Trophoblast cell (in vitro differentiated cells and primary cell): ENCODE measurements around the gene CFAP107.

ENCODE experiments used
- DNase-seq, 2 donors: peaks; one replicate each; pipeline ENCODE4 v3.0.0-alpha.2; 2016
- H2AFZ ChIP-seq: 2 replicates; pipeline ENCODE4 v1.6.1; 2013; ENCODE audit warnings: low read length, moderate library complexity, mild to moderate bottlenecking; ENCODE audit not compliant: insufficient read depth, poor library complexity
- H2AK5ac ChIP-seq: 2 replicates; pipeline ENCODE4 v1.6.1; 2013; ENCODE audit warnings: mild to moderate bottlenecking, low read length
- H2BK120ac ChIP-seq: 2 replicates; pipeline ENCODE4 v1.6.1; 2013; ENCODE audit warnings: low read length, mild to moderate bottlenecking, moderate library complexity; ENCODE audit not compliant: insufficient read depth, poor library complexity
- H2BK12ac ChIP-seq: 2 replicates; pipeline ENCODE4 v1.6.1; 2013; ENCODE audit warnings: mild to moderate bottlenecking, low read length, moderate library complexity
- H2BK5ac ChIP-seq: 2 replicates; pipeline ENCODE4 v1.6.1; 2013; ENCODE audit warnings: low read length, low read depth, moderate library complexity, mild to moderate bottlenecking; ENCODE audit not compliant: poor library complexity
- H3K14ac ChIP-seq: 2 replicates; pipeline ENCODE4 v1.6.1; 2013; ENCODE audit warnings: mild to moderate bottlenecking, low read length
- H3K18ac ChIP-seq: 2 replicates; pipeline ENCODE4 v1.6.1; 2013; ENCODE audit warnings: mild to moderate bottlenecking, low read length
- H3K23ac ChIP-seq: 2 replicates; pipeline ENCODE4 v1.6.1; 2013; ENCODE audit warnings: low read length
- H3K27ac ChIP-seq: 2 replicates; pipeline ENCODE4 v1.5.1; 2013; ENCODE audit warnings: low read depth, mild to moderate bottlenecking, inconsistent platforms, low read length, moderate library complexity
- H3K27me3 ChIP-seq: 2 replicates; pipeline ENCODE4 v1.6.1; 2013; ENCODE audit warnings: inconsistent platforms, mild to moderate bottlenecking, low read length, moderate library complexity; ENCODE audit not compliant: insufficient read depth
- H3K36me3 ChIP-seq, 2 experiments: 1 replicate in 1 of 2; 2 replicates in 1 of 2; pipeline ENCODE4 v1.6.1; 2013; ENCODE audit warnings: low read length in 2 of 2, mild to moderate bottlenecking in 2 of 2, moderate library complexity in 1 of 2; ENCODE audit not compliant: insufficient read depth in 2 of 2, control insufficient read depth in 1 of 2
- H3K4ac ChIP-seq: 2 replicates; pipeline ENCODE4 v1.6.1; 2013; ENCODE audit warnings: low read depth, mild to moderate bottlenecking, low read length, moderate library complexity
- H3K4me1 ChIP-seq, 2 experiments: 1 replicate in 1 of 2; 2 replicates in 1 of 2; pipeline ENCODE4 v1.6.1; 2013; ENCODE audit warnings: low read length in 2 of 2, mild to moderate bottlenecking in 2 of 2, moderate library complexity in 1 of 2; ENCODE audit not compliant: insufficient read depth in 2 of 2, control insufficient read depth in 1 of 2
- H3K4me2 ChIP-seq: 2 replicates; pipeline ENCODE4 v1.6.1; 2013; ENCODE audit warnings: inconsistent platforms, mild to moderate bottlenecking, low read length, moderate library complexity
- H3K4me3 ChIP-seq: 2 replicates; pipeline ENCODE4 v1.5.1; 2013; ENCODE audit warnings: mild to moderate bottlenecking, low read depth, low read length, inconsistent platforms
- H3K79me1 ChIP-seq: one replicate; pipeline ENCODE4 v1.6.1; 2013; ENCODE audit warnings: low read length
- H3K79me2 ChIP-seq: 2 replicates; pipeline ENCODE4 v1.6.1; 2013; ENCODE audit warnings: low read length, mild to moderate bottlenecking; ENCODE audit not compliant: control insufficient read depth, insufficient read depth, poor library complexity
- H3K9ac ChIP-seq: 2 replicates; pipeline ENCODE4 v1.6.1; 2013; ENCODE audit warnings: mild to moderate bottlenecking, low read length
- H3K9me3 ChIP-seq: 2 replicates; pipeline ENCODE4 v1.6.1; 2013; ENCODE audit warnings: low read depth, mild to moderate bottlenecking, control low read depth, inconsistent platforms, low read length; ENCODE audit not compliant: insufficient read depth
- H4K12ac ChIP-seq: 2 replicates; pipeline ENCODE4 v1.6.1; 2013; ENCODE audit warnings: low read depth, mild to moderate bottlenecking, low read length, moderate library complexity
- H4K8ac ChIP-seq: 2 replicates; pipeline ENCODE4 v1.6.1; 2013; ENCODE audit warnings: low read depth, mild to moderate bottlenecking, low read length, moderate library complexity
- H4K91ac ChIP-seq: one replicate; pipeline ENCODE4 v1.6.1; 2013; ENCODE audit warnings: low read depth, mild to moderate bottlenecking, low read length, moderate library complexity
- WGBS: extraction: QIAGEN DNeasy Blood & Tissue Kit; methylation state at CpG from one replicate; pipeline ENCODE4 v1.1.7; 2013; ENCODE audit warnings: missing lambda C conversion rate; ENCODE audit not compliant: insufficient read length, insufficient coverage; ENCODE audit errors: extremely low coverage; 5-methylcytosine and 5-hydroxymethylcytosine counted together

CFAP107 gene

DNA sequence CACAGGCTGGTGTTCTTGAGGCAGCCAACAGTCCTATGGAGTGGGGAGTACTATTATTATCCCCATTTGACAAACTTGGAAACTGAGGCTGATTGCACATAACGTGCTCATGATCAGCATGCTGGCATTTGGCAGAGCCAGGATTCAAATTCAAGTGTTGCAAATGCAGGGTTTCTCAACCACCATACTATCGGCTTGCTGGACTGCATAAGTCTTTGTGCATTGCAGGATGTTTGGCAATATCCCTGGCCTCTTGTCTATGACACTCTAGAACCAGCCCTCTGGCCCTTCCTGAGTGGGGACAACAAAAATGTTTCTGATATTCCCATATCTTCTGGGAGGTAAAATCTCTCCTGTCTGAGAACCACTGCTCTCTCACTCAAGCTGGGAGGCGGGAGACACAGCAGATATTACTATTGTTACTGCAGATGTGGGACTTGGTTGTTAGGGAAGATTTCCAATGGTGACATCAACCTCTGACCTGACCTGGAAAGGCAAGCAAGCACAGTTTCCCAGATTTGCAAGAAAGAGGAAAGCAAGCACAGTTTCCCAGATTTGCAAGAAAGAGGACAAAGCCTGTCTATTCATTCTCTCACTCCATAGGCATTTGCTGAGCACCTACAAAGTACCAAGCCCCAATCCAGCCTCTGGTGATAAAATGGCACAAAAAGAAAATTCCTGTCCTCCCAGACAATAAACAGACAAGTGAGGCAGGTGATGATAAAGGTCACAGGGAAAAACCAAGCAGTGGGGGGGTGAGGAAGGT lies 31.1 kb upstream of the CFAP107 start:
- no peak overlapping the region for H3K23ac ChIP-seq
- peaks cover 12% of the 10 kb centered on the region for H3K79me1 ChIP-seq
- no peak overlapping the region for H3K14ac ChIP-seq
- peaks cover 20 to 37% of the 10 kb centered on the region in 2 experiments for H3K4me1 ChIP-seq
- peak overlapping the region; percentile 52 for H2BK120ac ChIP-seq
- no peak overlapping the region for H4K12ac ChIP-seq
- H4K8ac ChIP-seq: no peak overlapping the region
- peak overlapping the region; percentile 11 for H4K91ac ChIP-seq
- peak overlapping the region; percentile 60 for H2BK5ac ChIP-seq
- peak overlapping the region; percentile 38 for H3K27ac ChIP-seq
- peak overlapping the region; percentile 32 for H2BK12ac ChIP-seq
- H3K9ac ChIP-seq: no peak overlapping the region
- no peaks in the 10 kb centered on the region for H3K27me3 ChIP-seq
- no peak overlapping the region for H2AK5ac ChIP-seq
- no peak overlapping the region for H3K4me2 ChIP-seq
- H2AFZ ChIP-seq: no peak overlapping the region
- peak; percentile 90 to 93 for DNase-seq
- H3K18ac ChIP-seq: no peak overlapping the region
- no peaks in the 10 kb centered on the region for H3K36me3 ChIP-seq
- WGBS: no CpG with 5 or more reads among the region's 3 CpGs
- peaks cover 3% of the 10 kb centered on the region for H3K9me3 ChIP-seq
- peaks cover 2% of the 10 kb centered on the region for H3K79me2 ChIP-seq
- H3K4ac ChIP-seq: no peak overlapping the region
- H3K4me3 ChIP-seq: no peak overlapping the region

- H3K4me3 ChIP-seq: peak within 1 kb of the TSS; percentile 40
- WGBS: no CpG with 5 or more reads among the region's 8 CpGs
- H2BK5ac ChIP-seq: peak within 1 kb of the TSS; percentile 70
- no peak within 1 kb of the TSS for H3K4me2 ChIP-seq
- H3K36me3 ChIP-seq: no peaks in the 10 kb centered on the region
- peak; percentile 70 to 71 for DNase-seq
- peak within 1 kb of the TSS; percentile 51 for H2BK12ac ChIP-seq
- H3K4me1 ChIP-seq: peaks cover 20 to 37% of the 10 kb centered on the region in 2 experiments
- peaks cover 3% of the 10 kb centered on the region for H3K9me3 ChIP-seq
- H4K12ac ChIP-seq: no peak within 1 kb of the TSS
- H2BK120ac ChIP-seq: peak within 1 kb of the TSS; percentile 18
- peak within 1 kb of the TSS; percentile 2 for H4K8ac ChIP-seq
- peak within 1 kb of the TSS; percentile 58 for H4K91ac ChIP-seq
- peak within 1 kb of the TSS; percentile 54 for H3K18ac ChIP-seq
- H3K23ac ChIP-seq: no peak within 1 kb of the TSS
- peaks cover 12% of the 10 kb centered on the region for H3K79me1 ChIP-seq
- H3K79me2 ChIP-seq: peaks cover 2% of the 10 kb centered on the region
- no peak within 1 kb of the TSS for H2AFZ ChIP-seq
- no peak within 1 kb of the TSS for H3K4ac ChIP-seq
- peak within 1 kb of the TSS; percentile 7 for H3K14ac ChIP-seq
- no peak within 1 kb of the TSS for H2AK5ac ChIP-seq
- no peak within 1 kb of the TSS for H3K9ac ChIP-seq
- no peaks in the 10 kb centered on the region for H3K27me3 ChIP-seq
- H3K27ac ChIP-seq: peak within 1 kb of the TSS; percentile 38
These were observed 30.0 kb upstream of the CFAP107 start, which contains the start of gene AADACL3 for GRCh38 chr1:12715896-12716437. AADACL3 (plus strand) TSS chr1:12716110; CDS start chr1:12716177, 67 bp downstream.

DNA sequence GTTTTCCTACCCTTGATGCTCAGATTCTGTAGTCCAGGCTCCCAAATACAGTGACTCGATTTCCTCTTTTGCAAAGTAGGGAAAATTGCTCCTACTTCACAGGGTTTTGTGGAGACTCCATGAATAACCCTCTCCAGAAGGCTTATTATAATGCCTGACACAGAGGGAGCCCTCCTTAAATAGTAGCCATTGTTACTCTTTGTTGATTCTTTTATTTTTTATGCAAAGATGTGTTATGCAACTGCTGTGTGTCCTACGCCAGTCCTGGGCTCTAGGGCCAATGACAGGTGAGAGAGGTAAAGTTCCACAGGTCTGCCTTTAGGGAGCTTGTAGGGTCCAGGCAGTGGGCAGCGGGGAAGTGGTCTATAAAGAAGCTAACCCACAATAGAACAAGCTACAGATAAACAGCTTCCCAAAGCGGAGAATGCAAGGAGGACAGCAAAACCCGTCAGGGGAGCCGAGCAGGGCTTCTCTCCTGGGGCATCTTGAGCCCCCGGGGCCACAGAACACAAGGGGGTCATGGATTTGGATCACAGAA lies 28.6 kb upstream of the CFAP107 start:
- H4K12ac ChIP-seq: no peak overlapping the region
- H3K4me3 ChIP-seq: no peak overlapping the region
- H3K9me3 ChIP-seq: peaks cover 3% of the 10 kb centered on the region
- peaks cover 20 to 32% of the 10 kb centered on the region in 2 experiments for H3K4me1 ChIP-seq
- peak overlapping the region; percentile 28 for H3K4me2 ChIP-seq
- no peak overlapping the region for H3K9ac ChIP-seq
- H2AK5ac ChIP-seq: no peak overlapping the region
- DNase-seq: no peak
- WGBS: no CpG with 5 or more reads among the region's 7 CpGs
- H2BK12ac ChIP-seq: no peak overlapping the region
- peak overlapping the region; percentile 33 for H3K23ac ChIP-seq
- H3K79me1 ChIP-seq: peaks cover 10% of the 10 kb centered on the region
- H3K36me3 ChIP-seq: no peaks in the 10 kb centered on the region
- H4K8ac ChIP-seq: no peak overlapping the region
- H3K14ac ChIP-seq: no peak overlapping the region
- H2BK120ac ChIP-seq: no peak overlapping the region
- peaks cover 2% of the 10 kb centered on the region for H3K79me2 ChIP-seq
- no peak overlapping the region for H3K27ac ChIP-seq
- H4K91ac ChIP-seq: no peak overlapping the region
- no peak overlapping the region for H2AFZ ChIP-seq
- H3K18ac ChIP-seq: no peak overlapping the region
- no peak overlapping the region for H3K4ac ChIP-seq
- no peak overlapping the region for H2BK5ac ChIP-seq
- no peaks in the 10 kb centered on the region for H3K27me3 ChIP-seq

DNA sequence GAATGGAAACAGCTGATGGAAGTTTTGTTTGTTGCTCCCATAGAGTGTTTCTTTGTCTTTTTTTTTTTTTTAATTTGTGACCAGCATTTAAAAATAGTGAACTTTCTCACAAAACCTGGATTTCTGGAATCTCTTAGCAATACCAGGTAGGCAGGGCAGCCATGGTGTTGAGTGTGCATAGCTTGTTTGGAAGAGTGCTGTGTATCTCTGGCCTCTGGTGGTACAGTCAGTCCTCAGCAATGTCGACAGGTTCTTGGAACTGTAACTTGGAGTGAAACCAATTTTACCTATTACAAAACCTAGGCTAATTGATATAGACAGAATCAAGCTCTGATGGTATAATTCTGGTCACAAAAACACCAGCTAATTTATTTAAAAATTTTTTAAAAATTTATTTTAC lies 23.4 kb upstream of the CFAP107 start:
- Histone ChIP-seq H2AK5ac (no peak overlapping the region), H3K14ac (no peak overlapping the region), H2BK5ac (no peak overlapping the region), H3K27ac (no peak overlapping the region), H3K4me3 (no peak overlapping the region), H3K4me1 (peaks cover 0 to 2% of the 10 kb centered on the region in 2 experiments), H3K4me2 (no peak overlapping the region), H3K23ac (no peak overlapping the region), H3K4ac (no peak overlapping the region), H2BK12ac (no peak overlapping the region), H3K36me3 (no peaks in the 10 kb centered on the region), H2BK120ac (no peak overlapping the region), H3K79me1 (no peaks in the 10 kb centered on the region), H3K79me2 (peaks cover 2% of the 10 kb centered on the region), H3K9me3 (no peaks in the 10 kb centered on the region), H4K8ac (no peak overlapping the region), H4K91ac (no peak overlapping the region), H4K12ac (no peak overlapping the region), H3K27me3 (no peaks in the 10 kb centered on the region), H3K18ac (no peak overlapping the region), H3K9ac (no peak overlapping the region), H2AFZ (no peak overlapping the region)
- peak; percentile 54 to 61 for DNase-seq
- WGBS: no CpG with 5 or more reads among the region's 1 CpG
